ENCODE measurements around the gene STMN3. TPM values are rescaled to one million over a fixed set of nuclear protein-coding genes. Genes with fewer than 3 reads are reported as not detected.

Gene STMN3
- total and polyA plus RNA-seq, 10 of the 15 experiments (the other 5 are each of a cell fraction or from before 2014, with no cell fraction given): 0.09 to 3.6 (median 1.4) TPM; not detected in 1

- no TSS peak for BruUV-seq (replicated peaks)
- TF ChIP-seq WRNIP1 (IDR thresholded peaks at IDR 0.05; ENCODE audit: borderline replicate concordance, low read depth, low read length) (no peak), POLR2A (IDR thresholded peaks at IDR 0.05; ENCODE audit: low read depth, low read length) (peak; percentile 42)
- 90% methylated on average over 35 of the region's 37 CpGs for WGBS (ENCODE audit: insufficient coverage, insufficient replicate concordance, low lambda C conversion rate, missing lambda C conversion rate)
- CTCF ChIA-PET: no interaction called here
- DNase-seq (ENCODE audit: low read depth, low spot score) (no peak), ATAC-seq (no peak), FAIRE-seq (no peak)
- H3K36me3 ChIP-seq (ENCODE audit: control insufficient read depth in 2 of 2, insufficient read depth in 2 of 2, low read length in 1 of 2): no peaks in the 10 kb centered on the region
- H3K4me1 ChIP-seq (ENCODE audit: control insufficient read depth, insufficient read depth, low read length): peaks cover 16% of the 10 kb centered on the region
- POLR2A ChIA-PET: interaction anchor here (0.6 kb wide), 1 partner anchor 300 kb away, joined by 3 read pairs; no protein-coding TSS in a partner anchor
- no peak overlapping the region for H3K4me3 ChIP-seq
- H3K9ac ChIP-seq (ENCODE audit: control insufficient read depth, insufficient read depth, low read length): no peak overlapping the region
- no peaks in the 10 kb centered on the region for H3K9me3 ChIP-seq (replicated peaks; ENCODE audit: control insufficient read depth, insufficient read depth, low read length)
- RAD21 ChIA-PET (ENCODE audit: unreplicated experiment): interaction anchor here (0.6 kb wide), 1 partner anchor 362 kb away, joined by 6 read pairs; no protein-coding TSS in a partner anchor
- in situ Hi-C loops (cut with MboI): no loop called here
- SMC1A ChIA-PET (ENCODE audit: uncharacterized antibody, unreplicated experiment): no interaction called here
- H3K4me2 ChIP-seq (ENCODE audit: control insufficient read depth, insufficient read depth): no peak overlapping the region
- H3K27ac ChIP-seq (ENCODE audit: control insufficient read depth, insufficient read depth): no peak overlapping the region
- no peak overlapping the region for H2AFZ ChIP-seq (ENCODE audit: control insufficient read depth, low read depth, low read length)
- intact Hi-C loops (cut with micrococcal nuclease; ENCODE audit: unreplicated experiment): no loop called here
- no peaks in the 10 kb centered on the region for H3K79me2 ChIP-seq (ENCODE audit: control insufficient read depth, insufficient read depth, low read length)
- no peaks in the 10 kb centered on the region for H3K27me3 ChIP-seq (replicated peaks in 1 of 2; ENCODE audit: control insufficient read depth in 2 of 2, insufficient read depth in 2 of 2, low read length in 1 of 2)
- no peaks in the 10 kb centered on the region for H4K20me1 ChIP-seq (ENCODE audit: control insufficient read depth, insufficient read depth)
Observed at GRCh38 chr20:63694584-63695423, 41.6 kb upstream of the STMN3 start.

DNA sequence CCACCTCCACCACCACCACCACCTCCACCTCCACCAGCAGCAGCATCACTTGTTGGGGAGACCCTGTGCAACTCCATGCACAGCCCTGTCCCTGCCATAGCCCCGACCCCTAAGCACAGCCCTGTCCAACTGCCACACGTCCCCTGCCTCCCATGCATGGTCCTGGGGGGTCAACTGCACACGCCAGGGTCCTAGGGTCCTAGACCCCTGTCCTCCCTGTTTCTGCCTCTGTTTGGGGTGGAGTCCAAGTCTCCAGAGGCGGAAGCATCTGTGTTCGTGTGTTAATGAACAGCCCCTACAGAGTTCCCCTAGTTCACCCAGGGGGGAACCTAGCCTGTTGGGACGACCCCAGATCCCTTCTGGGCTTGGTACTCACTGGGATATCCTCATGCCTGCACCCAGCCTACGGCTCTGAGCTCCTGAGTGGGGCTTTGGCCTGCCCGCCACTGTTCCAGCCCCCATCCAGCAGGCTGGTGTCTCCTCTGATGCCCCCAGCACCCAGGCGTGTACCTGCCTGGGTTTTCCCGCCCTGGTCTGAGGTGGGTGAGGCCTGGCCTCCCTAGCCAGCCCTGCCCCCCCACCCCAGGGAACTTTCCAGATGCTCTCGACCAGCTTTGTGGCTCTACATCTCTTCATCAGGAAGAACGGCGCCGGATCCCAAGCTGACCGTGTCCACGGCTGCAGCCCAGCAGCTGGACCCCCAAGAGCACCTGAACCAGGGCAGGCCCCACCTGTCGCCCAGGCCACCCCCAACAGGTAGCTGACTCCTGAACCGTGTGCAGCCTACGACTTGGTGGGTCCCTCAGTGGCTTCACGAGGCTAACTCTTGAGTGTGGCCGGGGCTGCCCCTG lies 40.7 kb upstream of the STMN3 start:
- no TSS peak for BruUV-seq (replicated peaks)
- CTCF ChIA-PET: interaction anchor here (0.5 kb wide), 1 partner anchor 76 kb away, joined by 5 read pairs; no protein-coding TSS in a partner anchor

More for the DNA sequence above, 40.7 kb upstream of the STMN3 start:
- DNase-seq (ENCODE audit: low read depth, low spot score) (no peak), ATAC-seq (no peak), FAIRE-seq (no peak)
- in situ Hi-C loops (cut with MboI): no loop called here
- Histone ChIP-seq H3K4me3 (no peak overlapping the region), H2AFZ (ENCODE audit: control insufficient read depth, low read depth, low read length) (no peak overlapping the region), H4K20me1 (ENCODE audit: control insufficient read depth, insufficient read depth) (no peaks in the 10 kb centered on the region), H3K9ac (ENCODE audit: control insufficient read depth, insufficient read depth, low read length) (no peak overlapping the region), H3K4me2 (ENCODE audit: control insufficient read depth, insufficient read depth) (no peak overlapping the region), H3K27ac (ENCODE audit: control insufficient read depth, insufficient read depth) (no peak overlapping the region), H3K4me1 (ENCODE audit: control insufficient read depth, insufficient read depth, low read length) (peaks cover 8% of the 10 kb centered on the region), H3K9me3 (replicated peaks; ENCODE audit: control insufficient read depth, insufficient read depth, low read length) (no peaks in the 10 kb centered on the region), H3K79me2 (ENCODE audit: control insufficient read depth, insufficient read depth, low read length) (no peaks in the 10 kb centered on the region), H3K27me3 (replicated peaks in 1 of 2; ENCODE audit: control insufficient read depth in 2 of 2, insufficient read depth in 2 of 2, low read length in 1 of 2) (no peaks in the 10 kb centered on the region), H3K36me3 (ENCODE audit: control insufficient read depth in 2 of 2, insufficient read depth in 2 of 2, low read length in 1 of 2) (no peaks in the 10 kb centered on the region)
- TF ChIP-seq STAT3 (IDR thresholded peaks at IDR 0.05; ENCODE audit: low read depth, low read length): no peak
- TF ChIP-seq WRNIP1 (IDR thresholded peaks at IDR 0.05; ENCODE audit: borderline replicate concordance, low read depth, low read length): no peak
- TF ChIP-seq MTA3 (IDR thresholded peaks at IDR 0.05; ENCODE audit: borderline replicate concordance, low read length): peak; percentile 18; the same call in 1 of the 2 replicates
- peak; percentile 64 for TF ChIP-seq POLR2A (IDR thresholded peaks at IDR 0.05; ENCODE audit: low read depth, low read length)
- TF ChIP-seq E2F8 (IDR thresholded peaks at IDR 0.05; ENCODE audit: low read depth, partially characterized antibody): no peak
- ChIA-PET RAD21 (ENCODE audit: unreplicated experiment) (interaction anchor here (0.6 kb wide), 1 partner anchor 363 kb away, joined by 6 read pairs; no protein-coding TSS in a partner anchor), SMC1A (ENCODE audit: uncharacterized antibody, unreplicated experiment) (no interaction called here), POLR2A (interaction anchor here (0.6 kb wide), 1 partner anchor 299 kb away, joined by 3 read pairs; no protein-coding TSS in a partner anchor)
- 86% methylated on average over 20 of the region's 21 CpGs for WGBS (ENCODE audit: insufficient coverage, insufficient replicate concordance, low lambda C conversion rate, missing lambda C conversion rate)
- intact Hi-C loops (cut with micrococcal nuclease; ENCODE audit: unreplicated experiment): no loop called here
